GM12878 (cell line): ENCODE results near the gene CCNY. TPM values are rescaled to one million over a fixed set of nuclear protein-coding genes. Genes with fewer than 3 reads are reported as not detected.

ENCODE experiments used
- ATAC-seq: fragments of 200-7000 bp; cut with Tn5 transposase; 3 replicates; pipeline ENCODE4 v1.9.1; 2020; ENCODE audit warnings: mild to moderate bottlenecking, moderate library complexity
- BruUV-seq: library from RNA; stranded (reverse); fragments of 400-500 nt; replicated peaks from 2 replicates; lab custom pipeline; 2021; lab: Mats Ljungman, UMichigan
- CTCF ChIA-PET: fragments of 300-600 bp; sonication (Branson Sonifier 250); formaldehyde crosslinking; extraction: SDS; loops from one replicate; lab custom pipeline; 2021; ENCODE audit warnings: inconsistent platforms; lab: Yijun Ruan, JAX
- POLR2A ChIA-PET: fragments of 350-600 bp; formaldehyde crosslinking; extraction: SDS; loops from one replicate; lab custom pipeline; 2021; ENCODE audit warnings: inconsistent platforms; lab: Charles Lee
- RAD21 ChIA-PET: fragments of 300-600 bp; sonication (Branson Sonifier 250); formaldehyde crosslinking; loops from one replicate; lab custom pipeline; 2023; ENCODE audit warnings: antibody characterized with exemption; ENCODE audit not compliant: unreplicated experiment; lab: Charles Lee
- SMC1A ChIA-PET: fragments of 300-600 bp; sonication (Branson Sonifier 250); formaldehyde crosslinking; loops from one replicate; lab custom pipeline; 2023; ENCODE audit not compliant: unreplicated experiment, uncharacterized antibody; lab: Charles Lee
- DNase-seq: peaks from one replicate; pipeline ENCODE4 v3.0.0-alpha.2; 2011; ENCODE audit warnings: low read depth, low spot score
- FAIRE-seq: peaks from 3 replicates; lab custom pipeline; 2011; peaks lifted over from hg19 to GRCh38; lab: Jason Lieb, UNC
- H2AFZ ChIP-seq: 2 replicates; pipeline ENCODE4 v1.6.0; 2011; ENCODE audit warnings: low read depth, low read length, control low read depth; ENCODE audit not compliant: control insufficient read depth
- H3K27ac ChIP-seq: 2 replicates; pipeline ENCODE4 v1.5.1; 2011; ENCODE audit warnings: control low read depth; ENCODE audit not compliant: control insufficient read depth, insufficient read depth
- H3K27me3 ChIP-seq, 2 experiments: replicated peaks in 1 of 2; 2 replicates each; pipeline versions ENCODE4 v1.6.0 to v1.6.1; 2011; ENCODE audit warnings: low read length in 1 of 2; ENCODE audit not compliant: control insufficient read depth in 2 of 2, insufficient read depth in 2 of 2
- H3K36me3 ChIP-seq, 2 experiments: 2 replicates each; pipeline ENCODE4 v1.5.1; 2011; ENCODE audit warnings: low read length in 1 of 2; ENCODE audit not compliant: control insufficient read depth in 2 of 2, insufficient read depth in 2 of 2
- H3K4me1 ChIP-seq: 2 replicates; pipeline ENCODE4 v1.6.1; 2011; ENCODE audit warnings: mild to moderate bottlenecking, low read length, moderate library complexity, mixed read lengths; ENCODE audit not compliant: control insufficient read depth, insufficient read depth
- H3K4me2 ChIP-seq: 2 replicates; pipeline ENCODE4 v1.6.0; 2011; ENCODE audit warnings: control low read depth; ENCODE audit not compliant: control insufficient read depth, insufficient read depth
- H3K4me3 ChIP-seq: fragments of 200-600 bp; sonication (generic); 2 replicates; pipeline ENCODE4 v1.5.1; 2016
- H3K79me2 ChIP-seq: 2 replicates; pipeline ENCODE4 v1.6.0; 2011; ENCODE audit warnings: low read length; ENCODE audit not compliant: control insufficient read depth, insufficient read depth
- H3K9ac ChIP-seq: 2 replicates; pipeline ENCODE4 v1.8.0; 2011; ENCODE audit warnings: low read length, control low read depth, mixed read lengths; ENCODE audit not compliant: control insufficient read depth, insufficient read depth
- H3K9me3 ChIP-seq: replicated peaks from 3 replicates; pipeline ENCODE4 v1.5.1; 2011; ENCODE audit warnings: mild to moderate bottlenecking, low read length; ENCODE audit not compliant: control insufficient read depth, insufficient read depth
- H4K20me1 ChIP-seq: 2 replicates; pipeline ENCODE4 v1.6.0; 2011; ENCODE audit not compliant: control insufficient read depth, insufficient read depth
- CHD2 ChIP-seq: IDR thresholded peaks from 2 replicates; pipeline ENCODE4 v1.6.1; 2011; ENCODE audit warnings: low read depth, low read length, improper control_type of control experiment, borderline replicate concordance
- EGR1 ChIP-seq, 2 experiments: IDR thresholded peaks; 1 replicate in 1 of 2; 2 replicates in 1 of 2; pipeline ENCODE4 v1.6.1; 2011 to 2012; ENCODE audit warnings: low read depth in 2 of 2, low read length in 2 of 2, borderline replicate concordance in 1 of 2, mild to moderate bottlenecking in 1 of 2, moderate library complexity in 1 of 2
- ETV6 ChIP-seq, 2 experiments: fragments of 450-650 bp in 1 of 2; IDR thresholded peaks in 1 of 2; conservative IDR thresholded peaks in 1 of 2; 2 replicates each; pipeline ENCODE4 v1.6.1; 2014; ENCODE audit warnings: antibody characterized with exemption in 1 of 2, borderline replicate concordance in 1 of 2, low read depth in 1 of 2, mild to moderate bottlenecking in 1 of 2, moderate library complexity in 1 of 2
- FOXK2 ChIP-seq: fragments of 450-650 bp; IDR thresholded peaks from 2 replicates; pipeline ENCODE4 v1.6.1; 2017; ENCODE audit warnings: mild to moderate bottlenecking, moderate library complexity
- HCFC1 ChIP-seq: fragments of 150-350 bp; IDR thresholded peaks from 2 replicates; pipeline ENCODE4 v1.6.1; 2014; ENCODE audit warnings: low read length
- KAT2A ChIP-seq: conservative IDR thresholded peaks from 2 replicates; pipeline ENCODE4 v1.6.1; 2011; ENCODE audit warnings: low read depth, low read length; ENCODE audit not compliant: control insufficient read depth
- NR2C1 ChIP-seq: fragments of 450-650 bp; IDR thresholded peaks from 2 replicates; pipeline ENCODE4 v1.6.1; 2017; ENCODE audit warnings: antibody characterized with exemption, mild to moderate bottlenecking, moderate library complexity
- NR2F1 ChIP-seq: fragments of 450-650 bp; conservative IDR thresholded peaks from 2 replicates; pipeline ENCODE4 v1.6.1; 2017; ENCODE audit warnings: mild to moderate bottlenecking
- NRF1 ChIP-seq: conservative IDR thresholded peaks from 2 replicates; pipeline ENCODE4 v1.6.1; 2011; ENCODE audit warnings: mild to moderate bottlenecking, low read depth, low read length, improper control_type of control experiment
- PAX5 ChIP-seq: IDR thresholded peaks from 2 replicates; pipeline ENCODE4 v1.6.1; 2011; ENCODE audit warnings: low read depth, low read length, borderline replicate concordance
- SIX5 ChIP-seq: IDR thresholded peaks from 2 replicates; pipeline ENCODE4 v1.6.1; 2011; ENCODE audit warnings: mild to moderate bottlenecking, low read depth, low read length, moderate library complexity; ENCODE audit not compliant: severe bottlenecking
- SUZ12 ChIP-seq: fragments of 200-600 bp; sonication (generic); IDR thresholded peaks from one replicate; pipeline ENCODE4 v1.6.1; 2018; ENCODE audit warnings: antibody characterized with exemption, mild to moderate bottlenecking; ENCODE audit not compliant: unreplicated experiment
- TAF1 ChIP-seq: IDR thresholded peaks from 2 replicates; pipeline ENCODE4 v1.6.1; 2011; ENCODE audit warnings: mild to moderate bottlenecking, low read depth, low read length, borderline replicate concordance
- WGBS: methylation state at CpG from one replicate; pipeline ENCODE4 v1.1.6; 2016; ENCODE audit warnings: low lambda C conversion rate; ENCODE audit not compliant: insufficient replicate concordance, insufficient coverage; ENCODE audit errors: missing lambda C conversion rate; 5-methylcytosine and 5-hydroxymethylcytosine counted together
- in situ Hi-C: fragments of 300-500 bp; cut with MboI; formaldehyde crosslinking; loops from 9 replicates; pipeline ENCODE4 v1.14.3; 2018; ENCODE audit warnings: mixed read lengths
- intact Hi-C: fragments of 100-400 bp; cut with micrococcal nuclease; formaldehyde crosslinking; loops from one replicate; pipeline ENCODE4 v1.14.2; 2022; ENCODE audit not compliant: unreplicated experiment
- polyA plus RNA-seq, 11 experiments: library from polyadenylated mRNA; depleted of rRNA in 4 of 11; unstranded in 6 of 11; stranded (reverse) in 5 of 11; fragments of >200 nt; fragmentation: Nextera tagmentation in 4 of 11; fragmentation: Illumina TruSeq in 1 of 11; extraction: Ambion mirVana in 4 of 11; extraction: Trizol in 1 of 11; gene quantifications; 1 replicate in 1 of 11; 2 replicates in 10 of 11; pipeline versions ENCODE4 v1.2.1 to v1.2.3, GENCODE V29; 2011 to 2016; ENCODE audit warnings: inconsistent platforms in 2 of 11, missing spikeins in 2 of 11, low read depth in 1 of 11
- total RNA-seq, 4 experiments: library from RNA; depleted of rRNA in 3 of 4; stranded (reverse); fragments of >200 nt in 3 of 4; fragmentation: Illumina TruSeq in 1 of 4; extraction: Trizol in 1 of 4; gene quantifications; 2 replicates each; pipeline versions ENCODE4 v1.2.1 to v1.2.3, GENCODE V29; 2013 to 2021
- TF ChIP-seq, protein P1 (sequence below): IDR thresholded peaks from 2 replicates; pipeline ENCODE4 v1.6.1; 2012; ENCODE audit warnings: low read depth, low read length, improper control_type of control experiment
- TF ChIP-seq, protein P2 (sequence below): fragments of 150-350 bp; IDR thresholded peaks from 2 replicates; pipeline ENCODE4 v1.6.1; 2014; ENCODE audit warnings: mild to moderate bottlenecking, low read depth, low read length
- TF ChIP-seq, protein P3 (sequence below): IDR thresholded peaks from 2 replicates; pipeline ENCODE4 v1.6.1; 2011; ENCODE audit warnings: mild to moderate bottlenecking, low read depth, low read length, moderate library complexity; ENCODE audit not compliant: insufficient replicate concordance

The CCNY gene
- total and polyA plus RNA-seq, 10 of the 15 experiments (the other 5 are each of a cell fraction or from before 2014, with no cell fraction given) = 3.6 to 50.0 (median 26.1) TPM

DNA sequence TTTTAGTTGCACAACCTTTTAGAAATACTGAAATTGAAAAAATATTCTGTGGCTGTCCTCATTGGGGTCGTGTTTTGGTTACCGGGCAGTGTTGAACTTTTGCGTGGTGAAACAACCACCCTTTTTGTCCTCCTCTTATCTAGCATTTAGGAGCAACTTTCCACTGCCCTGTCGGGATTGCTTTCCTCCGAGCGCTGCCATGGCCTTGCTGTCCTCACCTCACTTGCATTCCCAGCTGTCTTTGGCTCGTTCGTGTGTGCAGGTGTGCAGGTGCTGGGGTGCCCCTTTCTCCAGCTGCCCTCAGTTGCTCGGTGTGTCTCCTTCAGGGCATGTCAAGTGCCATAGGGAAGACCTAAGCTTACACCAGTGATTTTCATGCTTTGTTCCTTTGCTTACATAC is 151.9 kb downstream of the CCNY start:
- H4K20me1 ChIP-seq = no peaks in the 10 kb centered on the region
- intact Hi-C loops (no loop called here), in situ Hi-C loops (no loop called here)
- no peak overlapping the region for H3K27ac ChIP-seq
- H3K27me3 ChIP-seq = no peaks in the 10 kb centered on the region
- no peaks in the 10 kb centered on the region for H3K4me1 ChIP-seq
- ChIA-PET SMC1A (no interaction called here), CTCF (no interaction called here), RAD21 (no interaction called here), POLR2A (no interaction called here)
- FAIRE-seq = no peak
- WGBS = 97% methylated on average over 9 of the region's 9 CpGs
- H3K4me3 ChIP-seq = no peak overlapping the region
- no peak overlapping the region for H2AFZ ChIP-seq
- H3K4me2 ChIP-seq = no peak overlapping the region
- no peaks in the 10 kb centered on the region for H3K9me3 ChIP-seq
- TF ChIP-seq, protein P1, sequence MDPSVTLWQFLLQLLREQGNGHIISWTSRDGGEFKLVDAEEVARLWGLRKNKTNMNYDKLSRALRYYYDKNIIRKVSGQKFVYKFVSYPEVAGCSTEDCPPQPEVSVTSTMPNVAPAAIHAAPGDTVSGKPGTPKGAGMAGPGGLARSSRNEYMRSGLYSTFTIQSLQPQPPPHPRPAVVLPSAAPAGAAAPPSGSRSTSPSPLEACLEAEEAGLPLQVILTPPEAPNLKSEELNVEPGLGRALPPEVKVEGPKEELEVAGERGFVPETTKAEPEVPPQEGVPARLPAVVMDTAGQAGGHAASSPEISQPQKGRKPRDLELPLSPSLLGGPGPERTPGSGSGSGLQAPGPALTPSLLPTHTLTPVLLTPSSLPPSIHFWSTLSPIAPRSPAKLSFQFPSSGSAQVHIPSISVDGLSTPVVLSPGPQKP = no peak
- TF ChIP-seq, protein P2, sequence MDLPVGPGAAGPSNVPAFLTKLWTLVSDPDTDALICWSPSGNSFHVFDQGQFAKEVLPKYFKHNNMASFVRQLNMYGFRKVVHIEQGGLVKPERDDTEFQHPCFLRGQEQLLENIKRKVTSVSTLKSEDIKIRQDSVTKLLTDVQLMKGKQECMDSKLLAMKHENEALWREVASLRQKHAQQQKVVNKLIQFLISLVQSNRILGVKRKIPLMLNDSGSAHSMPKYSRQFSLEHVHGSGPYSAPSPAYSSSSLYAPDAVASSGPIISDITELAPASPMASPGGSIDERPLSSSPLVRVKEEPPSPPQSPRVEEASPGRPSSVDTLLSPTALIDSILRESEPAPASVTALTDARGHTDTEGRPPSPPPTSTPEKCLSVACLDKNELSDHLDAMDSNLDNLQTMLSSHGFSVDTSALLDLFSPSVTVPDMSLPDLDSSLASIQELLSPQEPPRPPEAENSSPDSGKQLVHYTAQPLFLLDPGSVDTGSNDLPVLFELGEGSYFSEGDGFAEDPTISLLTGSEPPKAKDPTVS = no peak
- TF ChIP-seq TAF1 = no peak
- no peak for TF ChIP-seq NRF1
- TF ChIP-seq FOXK2 = no peak
- TF ChIP-seq EGR1 (IDR thresholded peaks at IDR 0.05; ENCODE audit: borderline replicate concordance in 1 of 2, low read depth in 2 of 2, low read length in 2 of 2) = no peak
- TF ChIP-seq SUZ12 = no peak
- TF ChIP-seq NR2F1 = no peak
- TF ChIP-seq SIX5 = no peak
- TF ChIP-seq ETV6 (conservative IDR thresholded peaks at IDR 0.05 in 1 of 2, IDR thresholded peaks at IDR 0.05 in 1 of 2; ENCODE audit: borderline replicate concordance in 1 of 2, low read depth in 1 of 2) = no peak
- TF ChIP-seq HCFC1 = no peak
- TF ChIP-seq KAT2A = no peak
- no peak for TF ChIP-seq NR2C1
- TF ChIP-seq CHD2 = no peak
- no peak for TF ChIP-seq PAX5
- TF ChIP-seq, protein P3, sequence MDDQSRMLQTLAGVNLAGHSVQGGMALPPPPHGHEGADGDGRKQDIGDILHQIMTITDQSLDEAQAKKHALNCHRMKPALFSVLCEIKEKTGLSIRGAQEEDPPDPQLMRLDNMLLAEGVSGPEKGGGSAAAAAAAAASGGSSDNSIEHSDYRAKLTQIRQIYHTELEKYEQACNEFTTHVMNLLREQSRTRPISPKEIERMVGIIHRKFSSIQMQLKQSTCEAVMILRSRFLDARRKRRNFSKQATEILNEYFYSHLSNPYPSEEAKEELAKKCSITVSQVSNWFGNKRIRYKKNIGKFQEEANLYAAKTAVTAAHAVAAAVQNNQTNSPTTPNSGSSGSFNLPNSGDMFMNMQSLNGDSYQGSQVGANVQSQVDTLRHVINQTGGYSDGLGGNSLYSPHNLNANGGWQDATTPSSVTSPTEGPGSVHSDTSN = no peak
- H3K79me2 ChIP-seq = no peaks in the 10 kb centered on the region
- no peak for ATAC-seq
- no peak for DNase-seq
- no peak overlapping the region for H3K9ac ChIP-seq
- BruUV-seq = no TSS peak
- peaks cover 0 to 1% of the 10 kb centered on the region in 2 experiments; a peak in 3 of 4 replicates for H3K36me3 ChIP-seq
